NCI-H748 (cell line): Measurements from ENCODE around the gene STK38.
"Not testable (repeated sequence)": the region's sequence is repeated elsewhere in the genome, so short reads cannot be mapped to it uniquely, and the experiment has no call there.

Source experiments
- DNase-seq: peaks from one replicate; lab custom pipeline; 2025; ENCODE audit not compliant: unreplicated experiment; lab: John Stamatoyannopoulos, UW

The STK38 gene

DNA sequence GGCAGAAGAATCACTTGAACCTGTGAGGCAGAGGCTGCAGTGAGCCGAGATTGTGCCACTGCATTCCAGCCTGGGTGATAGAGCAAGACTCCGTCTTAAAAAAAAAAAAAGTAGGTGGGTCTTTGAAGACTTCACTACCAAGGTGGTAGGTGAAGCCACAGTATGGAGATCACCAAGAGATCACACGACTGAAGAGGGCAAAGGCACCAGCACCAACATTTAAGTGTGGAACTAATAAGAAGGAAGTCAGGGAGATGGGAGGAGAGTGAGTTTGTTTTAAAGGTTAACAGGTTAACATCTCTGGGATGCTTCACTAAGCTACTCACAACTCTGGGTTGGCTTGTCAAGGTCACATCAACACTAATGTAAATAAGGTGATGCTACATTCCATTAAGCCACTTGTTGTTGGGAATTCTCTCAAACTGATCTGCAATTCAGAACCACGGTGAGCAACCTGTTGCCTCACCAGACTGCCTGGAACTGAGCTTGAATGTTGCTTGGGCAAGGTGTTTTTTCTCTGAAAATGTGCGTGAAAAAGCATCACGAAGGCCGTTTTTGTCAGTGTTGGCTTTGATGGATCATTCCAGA is 55.8 kb downstream of the STK38 start:
- DNase-seq: no peak

DNA sequence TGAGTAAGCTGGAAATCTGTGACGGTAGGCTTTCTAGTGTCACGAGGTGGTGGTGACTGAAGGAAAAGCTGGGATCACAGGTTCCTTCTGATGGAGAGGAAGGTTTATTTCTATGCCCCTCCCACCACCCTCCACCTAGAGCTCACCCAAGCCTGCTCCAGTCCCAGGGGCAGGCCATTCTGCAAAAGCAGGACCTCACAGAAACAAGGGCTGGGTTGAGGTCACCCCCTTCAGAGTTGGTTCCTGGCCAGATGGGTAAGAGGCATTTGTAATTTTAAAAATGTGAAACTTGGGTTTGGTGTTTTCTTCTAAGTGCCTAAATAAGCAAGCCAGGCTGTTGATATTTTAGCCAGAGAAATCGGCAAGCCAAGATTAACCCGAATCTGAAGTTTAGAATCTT is 57.9 kb downstream of the STK38 start:
- no peak for DNase-seq

DNA sequence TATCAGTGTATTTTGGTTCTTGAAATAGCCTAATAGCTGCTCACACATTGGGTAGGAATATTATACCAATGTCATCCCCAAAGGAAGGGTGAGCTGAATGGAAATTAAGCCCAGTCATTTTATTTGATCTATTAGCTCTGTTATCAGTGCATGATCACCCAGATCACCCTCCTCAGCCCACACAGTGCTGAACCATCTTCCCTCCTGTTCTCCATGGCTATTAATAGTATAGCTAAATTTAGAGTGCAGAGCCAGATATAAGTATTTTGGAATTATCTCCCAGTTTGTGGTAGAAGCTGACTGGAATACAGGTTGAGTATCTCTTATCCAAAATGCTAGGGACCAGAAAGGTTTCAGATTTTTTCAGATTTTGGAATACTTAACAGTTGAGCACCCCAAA is 59.1 kb downstream of the STK38 start:
- no peak for DNase-seq

DNA sequence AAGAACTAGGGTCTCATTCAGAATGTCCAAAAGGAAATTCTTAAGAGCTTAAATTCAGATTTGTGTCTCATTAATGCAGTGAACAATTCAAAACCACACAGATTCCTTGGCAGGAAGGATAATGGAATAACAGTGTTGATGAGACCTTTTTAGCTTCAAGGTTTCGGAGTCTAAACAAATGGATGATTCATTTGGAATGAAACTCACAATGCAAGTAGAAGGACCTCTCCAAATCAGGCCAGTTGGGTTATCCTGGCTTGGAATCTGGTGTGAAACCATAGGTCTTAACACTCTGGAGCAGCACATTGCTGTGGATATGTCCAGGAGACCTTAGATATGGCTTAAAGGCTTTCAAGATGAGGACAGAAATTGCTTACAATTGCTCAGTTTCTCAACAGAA is 59.6 kb downstream of the STK38 start:
- no peak for DNase-seq

DNA sequence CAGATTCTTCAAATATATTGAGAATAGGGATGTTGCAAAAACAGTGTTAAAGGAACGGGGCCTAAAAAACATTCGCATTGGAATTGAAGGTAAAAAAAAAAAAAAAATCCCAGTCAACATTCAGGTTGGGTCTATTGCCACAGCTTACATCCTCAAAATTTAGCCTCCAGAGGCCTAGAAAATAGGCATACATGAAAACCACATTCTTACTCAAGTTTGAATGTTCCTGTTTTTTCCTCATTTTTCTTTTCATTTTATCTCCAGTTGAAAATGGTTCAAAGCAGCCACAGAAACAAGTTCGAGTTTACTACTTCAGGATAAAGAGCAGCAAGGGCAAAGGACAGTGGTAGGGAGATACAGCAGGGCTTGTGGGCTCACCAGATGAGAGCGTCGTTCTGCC is 62.5 kb downstream of the STK38 start:
- no peak for DNase-seq

DNA sequence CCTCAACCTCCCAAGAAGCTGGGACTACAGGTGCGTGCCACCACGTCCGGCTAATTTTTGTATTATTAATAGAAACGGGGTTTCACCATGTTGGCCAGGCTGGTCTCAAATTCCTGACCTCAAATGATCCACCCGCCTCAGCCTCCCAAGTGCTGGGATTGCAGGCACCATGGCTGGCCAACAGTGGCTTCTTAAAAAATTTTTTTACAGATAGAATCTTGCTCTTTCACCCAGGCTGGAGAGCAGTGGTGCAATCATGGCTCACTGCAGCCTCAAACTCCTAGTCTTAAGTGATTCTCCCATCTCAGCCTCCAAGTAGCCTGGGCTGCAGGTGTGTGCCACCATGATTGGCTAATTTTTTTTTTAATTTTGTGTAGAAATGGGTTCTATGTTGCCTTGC is 64.0 kb downstream of the STK38 start:
- not testable (repeated sequence) for DNase-seq

DNA sequence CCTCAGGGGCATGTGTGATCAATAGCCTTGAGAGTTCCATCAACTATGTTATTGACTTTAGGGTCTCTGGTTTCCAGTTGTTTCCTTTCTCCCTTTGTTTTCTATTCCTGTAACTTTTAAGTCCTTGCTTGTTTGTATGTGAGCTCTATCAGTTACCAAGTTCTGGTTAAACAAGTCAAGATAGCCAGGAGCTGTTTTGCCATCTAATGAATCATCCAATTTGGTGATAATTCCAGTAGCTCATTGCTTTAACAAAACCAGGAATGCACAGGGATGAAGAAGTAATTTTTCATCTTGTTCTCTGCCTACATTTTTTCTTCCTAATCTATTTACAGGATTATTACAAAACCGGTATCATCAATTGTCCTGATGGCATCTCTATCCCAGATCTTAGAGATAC is 68.0 kb downstream of the STK38 start:
- no peak for DNase-seq

DNA sequence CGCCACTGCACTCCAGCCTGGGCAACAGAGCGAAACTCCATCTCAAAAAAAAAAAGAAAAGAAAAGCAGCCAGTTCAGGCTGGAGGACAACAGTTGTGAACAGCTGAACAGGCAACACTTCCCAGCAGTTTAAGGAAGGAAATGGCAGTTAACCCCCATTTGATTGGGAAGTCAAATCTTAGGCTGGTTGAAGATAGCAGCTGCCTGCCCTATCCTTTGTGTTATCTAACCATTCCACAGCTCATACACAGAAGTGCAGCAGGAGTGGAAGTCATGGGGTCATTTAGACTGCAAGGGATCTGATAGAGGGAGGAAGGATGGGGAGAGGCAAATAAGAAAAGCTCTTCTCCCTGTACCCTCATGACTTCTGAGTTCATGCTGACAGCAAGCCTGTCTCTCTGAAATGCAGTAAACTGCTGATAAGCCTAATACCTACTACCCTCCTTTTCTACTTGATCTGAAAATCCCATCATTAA is 69.2 kb downstream of the STK38 start:
- no peak for DNase-seq

DNA sequence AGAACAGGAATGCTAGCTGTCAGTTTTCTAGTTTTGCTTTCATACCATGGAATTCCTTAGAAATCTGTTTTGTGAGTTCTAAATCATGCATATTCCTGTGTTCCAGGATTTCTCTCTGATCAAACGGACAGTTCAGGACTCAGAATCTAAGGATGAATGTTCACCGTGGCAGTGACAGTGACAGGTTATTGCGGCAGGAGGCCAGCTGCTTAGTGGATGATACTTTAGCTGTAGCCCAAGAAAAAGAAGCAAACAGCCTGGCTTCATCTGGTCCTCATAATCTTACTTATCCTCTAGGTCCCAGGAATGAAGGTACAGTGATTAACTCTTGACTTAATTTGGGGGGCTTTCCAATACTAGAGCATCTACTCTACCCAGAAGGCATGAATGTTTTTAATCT is 77.3 kb downstream of the STK38 start:
- no peak for DNase-seq

DNA sequence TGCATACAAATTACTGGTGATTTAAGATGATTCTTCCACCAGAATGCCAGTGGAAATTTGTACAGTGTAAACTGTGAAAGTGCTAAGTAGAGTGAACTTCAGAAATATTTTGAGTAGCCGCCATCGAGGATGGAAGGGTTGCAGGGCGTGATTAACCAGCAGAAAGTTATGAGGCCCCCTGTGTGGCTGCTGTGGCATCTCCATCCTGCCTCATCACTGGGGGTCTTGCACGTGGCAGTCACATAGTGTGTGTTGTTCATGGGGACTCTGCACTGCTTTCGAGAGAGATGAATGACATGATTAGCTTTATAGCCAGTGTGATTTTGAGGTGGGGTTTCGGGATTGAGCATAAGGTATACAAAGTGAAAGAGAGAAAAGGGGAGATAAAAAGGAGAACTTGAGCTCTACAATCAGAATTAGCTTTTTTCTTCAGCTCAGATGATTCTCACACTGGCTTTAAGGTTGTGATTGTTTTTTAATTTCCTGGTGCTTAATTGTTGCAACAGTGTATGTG is 78.1 kb downstream of the STK38 start:
- DNase-seq: no peak

DNA sequence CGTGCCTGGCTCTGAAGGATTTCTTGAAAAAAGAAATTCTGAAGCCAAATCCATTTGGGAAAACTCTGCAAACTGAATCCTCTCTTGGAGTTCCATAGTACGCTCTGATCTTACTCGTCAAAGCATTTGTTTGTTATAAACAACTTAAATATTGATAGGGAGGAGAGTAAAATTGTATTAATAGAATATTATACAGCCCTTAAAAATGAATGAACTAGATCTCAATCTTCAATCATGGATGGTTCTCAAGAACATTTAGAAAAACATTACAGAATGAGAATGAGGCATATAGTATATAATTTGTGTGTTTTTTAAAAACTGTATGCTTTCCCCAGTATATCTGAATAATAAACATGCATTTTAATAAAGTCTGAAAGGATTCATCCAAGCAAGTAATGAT is 79.7 kb downstream of the STK38 start:
- DNase-seq: no peak

DNA sequence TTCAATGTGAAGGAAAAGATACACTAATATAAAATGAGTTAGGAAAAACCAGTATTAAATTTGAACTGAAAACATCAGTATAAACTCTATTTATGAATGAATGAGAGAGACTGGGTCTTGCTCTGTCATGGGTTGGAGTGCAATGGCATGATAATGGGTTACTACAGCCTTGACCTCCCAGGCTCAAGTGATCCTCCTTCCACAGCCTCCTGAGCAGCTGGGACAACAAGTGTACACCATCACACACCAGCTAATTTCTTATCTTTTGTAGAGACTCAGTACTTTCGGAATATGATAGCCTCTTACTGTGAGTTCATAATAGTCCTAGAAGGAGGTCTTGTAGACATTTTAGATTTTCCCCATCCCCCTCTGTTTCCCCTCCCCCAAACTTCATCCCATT is 83.0 kb downstream of the STK38 start:
- no peak for DNase-seq

DNA sequence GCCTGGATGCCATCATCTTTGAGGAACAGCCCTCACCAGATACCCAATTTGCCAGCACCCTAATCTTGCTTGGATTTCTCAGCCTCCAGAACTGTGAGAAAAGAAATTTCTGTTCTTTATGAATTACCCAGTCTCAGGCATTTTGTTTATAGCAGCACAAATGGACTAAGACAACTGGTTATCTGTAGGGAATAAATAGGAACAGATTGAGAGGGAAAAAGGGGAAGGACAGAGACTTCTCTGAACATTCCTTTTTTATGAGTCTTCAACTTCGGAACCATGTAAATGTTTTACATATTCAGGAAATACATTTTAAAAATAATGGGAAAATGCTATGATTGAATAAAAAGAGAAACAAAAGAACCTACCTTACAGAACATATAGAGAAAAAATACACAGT is 83.6 kb downstream of the STK38 start:
- DNase-seq: no peak

DNA sequence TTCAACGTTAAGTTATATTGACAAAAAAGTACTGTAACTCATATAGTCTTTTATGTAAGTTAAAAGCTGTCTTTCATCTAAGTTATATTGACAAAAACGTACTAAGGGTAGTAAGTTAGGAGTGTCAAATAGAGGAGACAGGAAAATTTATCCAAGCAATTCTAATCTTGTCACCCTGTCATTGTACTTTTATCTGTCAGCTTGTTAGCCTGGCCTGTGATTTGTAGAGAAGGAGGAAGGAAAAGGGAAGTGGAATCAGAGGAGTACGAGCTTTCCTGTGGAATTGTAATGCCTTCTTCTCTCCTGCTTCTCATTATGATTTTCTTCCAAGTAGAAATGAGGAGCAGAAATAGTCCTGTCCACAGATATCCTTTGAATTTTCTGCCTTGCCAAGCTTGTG is 85.6 kb downstream of the STK38 start:
- DNase-seq: no peak

DNA sequence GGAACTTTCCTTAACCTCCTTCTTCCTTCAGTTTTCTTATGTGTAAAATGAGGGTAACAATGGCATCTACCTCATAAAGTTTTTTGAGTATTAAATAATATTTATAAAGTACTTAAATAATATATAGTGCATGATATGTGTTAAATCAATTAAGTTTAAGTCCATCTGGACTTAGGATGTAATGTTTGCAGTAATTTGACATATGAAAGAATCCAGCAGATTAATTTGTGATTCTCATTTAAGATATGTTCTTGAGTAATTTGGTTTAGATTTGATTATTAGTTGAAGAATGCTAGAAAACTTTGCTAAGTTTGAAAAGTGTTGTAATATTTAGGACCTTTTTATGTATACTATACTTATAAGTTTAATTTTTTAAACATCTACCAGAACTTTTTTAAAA is 86.4 kb downstream of the STK38 start:
- DNase-seq: no peak

DNA sequence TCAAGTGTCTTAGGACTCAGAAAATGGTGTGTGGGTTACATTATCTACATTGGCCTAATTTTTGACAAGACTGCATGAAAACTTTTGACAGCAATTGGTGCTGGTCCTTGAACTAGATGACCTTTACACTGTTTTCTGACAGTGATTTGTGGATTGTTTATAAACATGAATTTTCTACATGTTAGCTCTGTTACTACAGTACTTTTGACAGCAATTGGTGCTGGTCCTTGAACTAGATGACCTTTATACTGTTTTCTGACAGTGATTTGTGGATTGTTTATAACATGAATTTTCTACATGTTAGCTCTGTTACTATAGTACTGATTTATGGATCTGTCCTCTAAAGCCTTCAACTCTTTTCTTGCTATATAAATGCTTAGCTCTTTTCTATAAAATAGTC is 87.8 kb downstream of the STK38 start:
- DNase-seq: no peak

DNA sequence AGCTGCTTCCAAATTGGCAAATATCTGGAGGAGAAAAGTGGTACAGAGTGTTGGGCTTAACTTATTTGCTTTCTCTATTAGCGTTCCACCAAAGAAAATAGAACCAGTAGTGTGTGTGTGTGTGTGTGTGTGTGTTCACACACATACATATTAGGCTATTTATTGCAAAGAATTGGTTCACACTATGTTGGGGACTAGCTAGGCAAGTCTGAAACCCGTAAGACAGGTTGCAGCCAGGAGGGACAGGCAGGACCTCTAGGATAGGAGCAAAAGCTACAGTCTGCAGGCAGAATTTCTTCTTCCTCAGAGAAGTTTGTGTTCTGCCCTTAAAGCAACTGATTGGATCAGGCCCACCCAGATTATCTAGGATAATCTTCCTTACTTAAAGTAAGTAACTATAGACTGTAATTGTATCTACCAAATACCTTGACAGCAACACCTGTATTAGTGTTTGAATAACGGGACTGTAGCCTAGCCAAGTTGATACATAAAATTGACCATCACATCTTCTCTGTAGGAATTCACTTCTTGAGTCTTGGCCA is 91.7 kb downstream of the STK38 start:
- no peak for DNase-seq

DNA sequence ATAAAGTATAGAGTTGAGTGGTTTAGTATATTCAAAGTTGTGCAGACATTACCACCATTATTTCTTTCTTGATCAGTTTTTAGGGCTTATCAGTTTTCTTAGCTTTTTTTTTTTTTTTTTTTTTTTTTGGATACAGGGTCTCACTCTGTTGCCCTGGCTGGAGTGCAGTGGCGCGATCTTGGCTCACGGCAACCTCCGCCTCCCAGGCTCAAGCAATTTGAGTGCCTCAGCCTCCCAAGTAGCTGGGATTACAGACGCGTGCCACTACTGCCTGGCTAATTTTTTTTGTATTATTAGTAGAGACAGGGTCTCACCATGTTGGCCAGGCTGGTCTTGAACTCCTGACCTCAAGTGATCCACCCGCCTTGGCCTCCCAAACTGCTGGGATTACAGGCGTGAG is 94.4 kb downstream of the STK38 start:
- not testable (repeated sequence) for DNase-seq

DNA sequence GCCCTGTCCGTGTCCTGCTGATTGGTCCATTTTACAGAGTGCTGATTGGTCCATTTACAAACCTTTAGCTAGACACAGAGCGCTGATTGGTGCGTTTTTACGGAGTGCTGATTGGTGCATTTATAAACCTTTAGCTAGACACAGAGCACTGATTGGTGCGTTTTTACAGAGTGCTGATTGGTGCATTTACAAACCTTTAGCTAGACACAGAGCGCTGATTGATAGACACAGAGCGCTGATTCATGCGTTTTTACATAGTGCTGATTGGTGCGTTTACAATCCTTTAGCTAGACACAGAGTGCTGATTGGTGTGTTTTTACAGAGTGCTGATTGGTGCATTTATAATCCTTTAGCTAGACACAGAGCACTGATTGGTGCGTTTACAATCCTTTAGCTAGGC is 98.1 kb downstream of the STK38 start:
- DNase-seq: not testable (repeated sequence)

DNA sequence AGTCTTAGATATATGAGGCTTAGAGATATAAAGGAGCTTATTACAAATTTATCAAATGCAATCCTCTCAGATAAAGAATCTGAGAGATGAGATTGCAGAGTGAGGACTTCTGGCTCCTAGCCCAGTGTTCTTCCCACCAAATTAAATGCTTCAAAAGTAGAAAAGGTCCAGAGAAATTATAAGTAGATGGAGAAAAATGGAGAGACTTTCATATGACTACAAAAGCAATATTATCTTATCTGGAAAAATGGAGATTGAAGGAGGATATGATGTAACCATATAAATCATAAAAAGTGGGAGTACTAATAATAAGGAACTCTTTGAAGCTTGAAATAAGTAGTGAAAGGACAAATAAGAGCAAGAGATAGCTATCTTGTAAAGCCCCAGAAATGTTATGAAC is 101.7 kb downstream of the STK38 start:
- no peak for DNase-seq

DNA sequence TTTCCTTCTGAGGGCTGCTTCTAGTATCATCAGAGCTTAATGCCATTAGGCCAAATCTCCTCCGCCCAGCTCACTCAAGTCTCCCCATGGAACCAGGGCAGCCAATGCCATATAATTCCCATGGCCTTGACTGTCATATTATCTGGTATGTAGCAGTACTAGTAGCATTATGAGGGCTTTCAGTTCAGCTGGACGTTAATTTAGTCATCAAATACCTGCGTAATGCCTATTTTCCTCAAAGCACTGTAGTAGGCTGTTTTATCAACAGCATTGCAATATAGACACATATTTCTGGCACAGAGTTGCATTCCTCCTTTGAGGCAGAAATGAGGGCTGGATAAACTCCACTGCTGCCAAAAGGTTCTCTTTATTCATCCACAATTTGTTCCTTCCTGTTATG is 102.8 kb downstream of the STK38 start:
- no peak for DNase-seq
